ENCODE data around the gene PRKCD.

PRKCD gene

GRCh38 chr3:53236112-53236841, 75.3 kb downstream of the PRKCD start:
- DNase-seq = peak; percentile 49

- no peak for DNase-seq
These were observed 77.2 kb downstream of the PRKCD start for GRCh38 chr3:53238051-53238850.

GRCh38 chr3:53238886-53239285, 77.9 kb downstream of the PRKCD start:
- no peak for DNase-seq

GRCh38 chr3:53239800-53240199, 78.8 kb downstream of the PRKCD start:
- DNase-seq = no peak

GRCh38 chr3:53240989-53241972, 80.3 kb downstream of the PRKCD start:
- DNase-seq = peak; percentile 49

- DNase-seq = no peak
These were observed 81.1 kb downstream of the PRKCD start for GRCh38 chr3:53242155-53242554.

Measured in right hindlimb (tissue), 1 donor.